Activated naive CD8-positive, alpha-beta T cell treated with anti-CD3 and anti-CD28 coated beads for 36 hours (primary cell): Measurements from ENCODE around the gene PDE4B. TPM values are rescaled to one million over a fixed set of nuclear protein-coding genes. Genes with fewer than 3 reads are reported as not detected.

ENCODE experiments used
- DNase-seq: peaks from one replicate; pipeline ENCODE4 v3.0.0; 2021
- H3K27ac Mint-ChIP-seq: one replicate; pipeline ENCODE4 v1.8.0; 2022; ENCODE audit warnings: mild to moderate bottlenecking, moderate library complexity, mixed read lengths
- H3K27me3 Mint-ChIP-seq: one replicate; pipeline ENCODE4 v1.8.0; 2022; ENCODE audit warnings: mild to moderate bottlenecking, mixed read lengths
- H3K36me3 Mint-ChIP-seq: one replicate; pipeline ENCODE4 v1.8.0; 2021; ENCODE audit warnings: mild to moderate bottlenecking, mixed read lengths
- H3K4me1 Mint-ChIP-seq: one replicate; pipeline ENCODE4 v1.8.0; 2021; ENCODE audit warnings: mixed read lengths
- H3K4me3 Mint-ChIP-seq: one replicate; pipeline ENCODE4 v1.8.0; 2022; ENCODE audit warnings: mild to moderate bottlenecking, moderate library complexity, mixed read lengths
- H3K9me3 Mint-ChIP-seq: one replicate; pipeline ENCODE4 v1.8.0; 2022; ENCODE audit warnings: mixed read lengths
- total RNA-seq, 2 experiments: library from RNA; stranded (reverse); gene quantifications; one replicate each; pipeline ENCODE4 v1.2.3, GENCODE V29; 2021

The PDE4B gene
- total RNA-seq, 2 experiments from 2014 or later = 22.3 to 24.6 TPM

DNA sequence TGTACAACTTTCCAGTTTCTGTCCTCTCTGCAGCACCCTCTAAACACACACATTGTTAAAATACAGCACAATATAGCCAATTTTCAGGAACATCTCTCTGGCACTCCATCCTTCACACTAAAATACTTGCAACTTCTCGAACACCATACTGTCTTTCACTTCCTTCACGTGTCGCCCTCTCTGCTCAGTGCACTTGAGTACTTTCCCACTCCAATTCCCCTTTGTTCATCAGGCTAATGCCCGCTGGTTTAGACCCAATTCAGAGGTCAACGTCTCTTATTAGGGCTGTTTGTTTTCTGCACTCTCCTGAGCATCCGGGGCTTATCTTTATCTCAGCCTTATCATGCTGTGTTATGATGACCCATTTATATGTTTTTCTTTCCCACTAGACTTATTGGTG lies 503.1 kb downstream of the PDE4B start:
- no peak for DNase-seq
- Mint-ChIP-seq H3K36me3 (no peaks in the 10 kb centered on the region), H3K9me3 (no peaks in the 10 kb centered on the region), H3K4me1 (peaks cover 35% of the 10 kb centered on the region), H3K4me3 (no peak overlapping the region), H3K27ac (no peak overlapping the region), H3K27me3 (no peaks in the 10 kb centered on the region)

DNA sequence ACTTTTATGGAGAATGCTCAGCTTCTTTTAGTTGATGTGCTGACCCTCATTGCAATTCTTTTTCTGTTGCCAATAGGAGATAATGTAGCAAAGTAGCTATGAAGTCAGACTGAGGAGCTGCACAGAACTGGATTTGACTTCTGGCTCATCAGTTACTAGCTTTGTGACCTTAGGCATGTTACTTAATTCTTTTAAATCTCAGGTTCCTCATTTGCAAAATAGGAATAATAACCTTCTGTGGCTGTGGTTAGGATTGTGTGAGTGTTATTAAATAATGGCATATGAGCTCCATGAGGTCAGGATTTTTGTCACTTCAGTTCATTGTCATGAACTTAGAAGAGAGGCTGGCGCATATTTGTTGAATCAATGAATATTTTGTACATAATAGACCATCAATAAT lies 503.7 kb downstream of the PDE4B start:
- no peaks in the 10 kb centered on the region for H3K27me3 Mint-ChIP-seq
- H3K4me3 Mint-ChIP-seq = no peak overlapping the region
- H3K4me1 Mint-ChIP-seq = peaks cover 35% of the 10 kb centered on the region
- no peak for DNase-seq
- H3K36me3 Mint-ChIP-seq = no peaks in the 10 kb centered on the region
- no peaks in the 10 kb centered on the region for H3K9me3 Mint-ChIP-seq
- H3K27ac Mint-ChIP-seq = no peak overlapping the region

DNA sequence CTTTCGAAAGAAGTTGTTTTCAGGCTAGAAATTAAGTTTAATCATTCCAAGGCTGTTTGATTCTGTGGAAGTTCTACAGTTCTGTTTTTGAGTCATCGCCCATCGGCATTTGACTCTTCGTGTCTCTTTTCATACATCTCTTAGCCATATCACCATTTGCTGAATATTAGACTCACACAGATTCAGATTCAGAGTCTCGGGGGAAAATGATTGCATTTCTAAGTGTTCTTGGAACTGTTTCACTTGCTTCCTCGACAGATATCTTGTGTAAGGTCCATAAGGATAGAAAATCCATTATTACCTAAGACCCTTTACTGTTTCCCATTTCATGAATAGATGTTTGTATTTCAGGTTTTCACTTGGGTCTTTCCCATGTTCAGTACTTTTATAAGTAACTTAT lies 504.3 kb downstream of the PDE4B start:
- Mint-ChIP-seq H3K27ac (no peak overlapping the region), H3K36me3 (no peaks in the 10 kb centered on the region)

DNA sequence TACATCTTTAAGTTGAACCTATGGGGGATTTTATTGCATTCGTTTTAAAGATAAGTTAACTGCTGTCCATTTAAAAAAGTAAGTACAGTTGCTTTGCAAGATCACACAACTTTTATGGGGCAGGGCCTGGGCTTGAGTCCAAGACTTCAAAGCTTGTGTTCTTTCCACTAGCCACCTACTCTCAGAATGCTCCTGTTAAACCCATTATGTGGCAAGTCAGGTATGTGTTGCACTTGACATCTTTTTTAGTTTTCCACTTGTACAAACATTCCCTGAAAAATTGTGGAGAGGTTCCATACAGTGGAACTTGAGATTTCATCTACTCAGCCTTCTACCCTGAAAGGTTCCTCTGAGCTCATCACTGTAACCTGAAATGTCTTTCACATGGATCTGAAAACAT lies 505.8 kb downstream of the PDE4B start:
- H3K4me1 Mint-ChIP-seq = peaks cover 46% of the 10 kb centered on the region
- H3K27me3 Mint-ChIP-seq = no peaks in the 10 kb centered on the region

More for the DNA sequence above, 504.3 kb downstream of the PDE4B start:
- H3K4me1 Mint-ChIP-seq = peaks cover 36% of the 10 kb centered on the region
- DNase-seq = no peak
- H3K27me3 Mint-ChIP-seq = no peaks in the 10 kb centered on the region
- H3K9me3 Mint-ChIP-seq = no peaks in the 10 kb centered on the region
- H3K4me3 Mint-ChIP-seq = no peak overlapping the region

DNA sequence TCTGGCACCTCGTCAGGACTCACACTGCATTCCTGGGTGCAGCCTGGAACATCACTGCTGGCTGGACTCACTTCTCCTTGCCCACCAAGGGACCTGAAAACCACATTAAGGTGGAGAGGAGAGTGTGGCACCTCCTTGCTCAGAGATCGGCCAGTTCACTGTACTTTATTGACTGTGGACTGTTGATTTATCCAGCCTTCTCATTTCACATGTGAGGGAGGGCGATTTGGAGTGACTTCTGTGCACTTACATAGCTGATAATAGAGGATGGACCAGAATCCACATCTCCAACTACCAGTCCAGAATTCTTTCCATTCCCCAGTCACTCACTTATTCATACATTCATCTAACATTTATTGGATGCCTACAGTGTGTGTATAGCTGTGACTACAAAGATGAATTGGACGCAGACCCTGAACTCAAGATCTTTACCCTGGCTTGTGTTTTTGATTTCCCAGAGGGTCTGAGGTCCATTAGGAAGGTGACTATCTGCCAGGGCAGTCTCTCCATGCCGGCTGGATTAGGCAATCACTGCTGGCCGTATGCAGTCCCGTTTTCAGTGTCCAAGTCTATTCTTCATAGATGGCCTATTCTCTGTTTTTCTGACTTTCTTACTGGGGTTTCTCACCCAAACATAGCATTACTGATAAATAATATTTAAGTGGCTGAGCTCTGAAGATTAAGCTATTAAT lies 507.7 kb downstream of the PDE4B start:
- H3K4me1 Mint-ChIP-seq = peaks cover 36% of the 10 kb centered on the region
- H3K27me3 Mint-ChIP-seq = no peaks in the 10 kb centered on the region
- DNase-seq = no peak
- no peaks in the 10 kb centered on the region for H3K36me3 Mint-ChIP-seq
- no peaks in the 10 kb centered on the region for H3K9me3 Mint-ChIP-seq
- H3K27ac Mint-ChIP-seq = peak overlapping the region; percentile 87
- H3K4me3 Mint-ChIP-seq = no peak overlapping the region

More for the DNA sequence above, 505.8 kb downstream of the PDE4B start:
- Mint-ChIP-seq H3K36me3 (no peaks in the 10 kb centered on the region), H3K4me3 (no peak overlapping the region), H3K27ac (no peak overlapping the region), H3K9me3 (no peaks in the 10 kb centered on the region)
- DNase-seq = no peak

DNA sequence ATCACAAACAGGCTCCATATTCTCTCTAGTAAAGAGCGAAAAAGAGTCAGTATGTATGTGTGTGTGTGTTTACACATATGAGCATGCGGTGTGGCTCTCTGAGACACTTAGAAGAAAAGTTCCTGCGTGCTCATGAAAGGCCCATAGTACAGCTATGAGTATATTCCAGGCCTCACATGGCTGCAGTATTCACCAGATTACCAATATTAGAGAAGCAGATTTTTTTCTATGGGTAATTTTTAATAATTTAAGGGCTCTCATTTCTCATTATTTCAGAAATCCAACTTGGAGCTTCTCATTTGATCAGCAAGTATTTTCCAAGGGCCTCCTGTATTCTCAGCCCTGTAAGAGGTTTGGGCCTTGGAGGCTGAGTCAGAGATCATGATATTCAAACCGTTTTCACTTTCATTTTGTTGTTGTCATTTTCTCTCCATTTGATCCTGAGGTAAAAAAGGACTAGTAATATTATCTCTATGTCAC lies 508.3 kb downstream of the PDE4B start:
- no peaks in the 10 kb centered on the region for H3K9me3 Mint-ChIP-seq
- no peaks in the 10 kb centered on the region for H3K36me3 Mint-ChIP-seq
- peaks cover 34% of the 10 kb centered on the region for H3K4me1 Mint-ChIP-seq
- no peaks in the 10 kb centered on the region for H3K27me3 Mint-ChIP-seq
- peak overlapping the region; percentile 68 for H3K4me3 Mint-ChIP-seq
- peak; percentile 18 for DNase-seq
- H3K27ac Mint-ChIP-seq = peak overlapping the region; percentile 87

DNA sequence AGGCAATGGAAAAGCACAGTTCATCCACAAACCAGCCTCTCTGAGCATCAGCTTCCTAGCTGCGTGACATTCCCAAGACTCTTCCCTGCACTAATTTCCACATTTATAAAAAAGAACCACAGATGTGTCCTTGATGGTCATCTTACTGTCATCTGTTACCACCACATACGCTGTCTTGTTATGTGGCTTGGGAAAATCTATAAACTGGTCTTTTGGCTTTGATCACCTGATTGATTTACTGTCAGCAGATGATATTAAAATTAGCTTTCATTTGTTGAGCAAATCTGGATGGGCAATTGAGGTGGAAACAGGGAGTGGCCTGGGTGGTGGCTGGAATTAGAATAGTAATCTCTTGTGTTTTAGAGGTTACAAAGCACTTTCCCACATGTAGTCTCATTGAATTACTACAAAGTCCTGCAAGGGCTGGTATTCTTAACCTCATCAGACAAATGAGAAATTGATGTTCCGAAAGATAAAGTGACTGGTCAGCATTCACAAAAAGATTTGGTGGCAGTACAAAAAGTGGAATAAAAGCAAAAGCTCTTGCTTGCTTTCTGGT lies 509.6 kb downstream of the PDE4B start:
- Mint-ChIP-seq H3K27me3 (no peaks in the 10 kb centered on the region), H3K4me1 (peaks cover 34% of the 10 kb centered on the region), H3K9me3 (no peaks in the 10 kb centered on the region), H3K36me3 (no peaks in the 10 kb centered on the region), H3K27ac (peak overlapping the region; percentile 20), H3K4me3 (no peak overlapping the region)
- no peak for DNase-seq

DNA sequence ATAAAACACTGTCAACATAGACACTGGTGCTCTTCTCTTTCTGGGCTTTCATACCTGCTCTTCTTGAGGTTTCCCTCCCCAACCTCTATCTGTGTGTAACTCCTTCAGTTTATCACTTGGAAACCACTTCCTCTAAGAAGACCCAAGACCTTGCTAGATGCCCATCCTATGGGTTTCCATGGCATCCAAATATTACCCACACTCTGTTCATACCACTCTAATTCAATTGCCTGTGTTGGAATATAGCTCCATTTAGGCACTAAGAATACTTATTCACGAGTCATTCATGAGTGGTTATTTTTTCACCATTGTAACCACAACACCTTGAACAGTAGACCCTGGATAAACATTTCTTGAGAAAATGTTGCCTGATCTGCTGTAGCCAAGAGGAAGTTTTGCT lies 510.1 kb downstream of the PDE4B start:
- peaks cover 34% of the 10 kb centered on the region for H3K4me1 Mint-ChIP-seq
- no peaks in the 10 kb centered on the region for H3K36me3 Mint-ChIP-seq
- H3K27me3 Mint-ChIP-seq = no peaks in the 10 kb centered on the region
- H3K27ac Mint-ChIP-seq = peak overlapping the region; percentile 20
- no peaks in the 10 kb centered on the region for H3K9me3 Mint-ChIP-seq
- no peak for DNase-seq
- H3K4me3 Mint-ChIP-seq = no peak overlapping the region

DNA sequence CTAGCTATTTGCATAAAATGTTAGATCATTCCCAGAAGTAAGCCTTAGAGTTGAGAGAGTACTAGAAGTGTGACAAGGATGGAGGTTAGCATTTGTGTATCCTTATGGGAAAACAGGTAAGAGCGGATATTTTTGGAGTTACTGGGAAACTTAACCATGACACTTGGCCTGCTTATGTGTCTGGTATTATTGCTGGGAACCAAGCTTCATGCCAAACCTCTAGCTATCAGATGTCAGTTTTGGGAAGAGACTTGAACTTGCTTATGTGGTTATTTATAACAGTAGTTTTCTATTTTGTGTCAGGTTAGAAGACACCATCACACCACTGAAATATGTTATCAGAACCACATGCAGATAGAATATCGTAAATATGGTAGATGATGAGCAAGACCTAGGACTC lies 511.0 kb downstream of the PDE4B start:
- no peak for DNase-seq
- H3K4me1 Mint-ChIP-seq = peaks cover 27% of the 10 kb centered on the region
- H3K36me3 Mint-ChIP-seq = no peaks in the 10 kb centered on the region
- no peak overlapping the region for H3K4me3 Mint-ChIP-seq
- H3K27ac Mint-ChIP-seq = no peak overlapping the region
- no peaks in the 10 kb centered on the region for H3K27me3 Mint-ChIP-seq
- H3K9me3 Mint-ChIP-seq = no peaks in the 10 kb centered on the region

DNA sequence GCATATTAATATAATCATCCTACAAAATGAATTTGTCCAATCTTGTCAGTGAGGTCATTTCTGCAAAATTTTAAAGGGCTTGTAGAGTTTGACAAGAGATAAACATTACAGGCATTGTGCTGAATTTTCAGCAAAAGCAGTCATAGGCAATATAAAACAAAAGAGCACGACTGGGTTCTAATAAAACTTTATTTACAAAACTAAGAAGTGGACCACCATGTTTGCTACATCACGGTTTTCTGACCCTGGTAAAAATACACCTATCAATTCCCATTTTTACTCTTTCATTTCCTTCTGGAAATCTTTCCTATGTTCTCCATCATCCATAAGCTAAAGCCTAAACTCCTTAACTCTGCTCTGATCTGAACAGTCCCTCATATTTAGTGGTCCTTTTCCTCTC lies 511.4 kb downstream of the PDE4B start:
- no peaks in the 10 kb centered on the region for H3K36me3 Mint-ChIP-seq
- H3K9me3 Mint-ChIP-seq = no peaks in the 10 kb centered on the region
- no peaks in the 10 kb centered on the region for H3K27me3 Mint-ChIP-seq
- H3K27ac Mint-ChIP-seq = no peak overlapping the region
- peaks cover 26% of the 10 kb centered on the region for H3K4me1 Mint-ChIP-seq
- DNase-seq = no peak
- no peak overlapping the region for H3K4me3 Mint-ChIP-seq

DNA sequence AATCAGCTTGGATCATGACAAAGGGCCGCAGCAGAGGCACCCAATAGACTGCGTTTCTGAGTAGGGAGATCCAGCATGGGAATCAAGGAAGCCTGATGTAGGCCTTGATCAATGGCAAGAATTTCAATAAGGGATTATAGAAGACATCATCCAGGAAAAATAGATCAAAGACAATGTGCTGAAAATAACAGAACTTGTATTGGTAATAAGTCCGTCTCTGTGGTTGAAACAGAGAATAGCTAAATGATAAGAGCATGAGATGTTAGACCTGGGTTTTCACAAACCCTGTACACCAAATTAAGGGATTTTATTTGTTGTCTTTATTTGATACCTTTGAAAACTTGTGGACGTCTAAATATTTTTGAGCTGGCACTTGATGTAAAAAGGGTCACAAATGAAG lies 513.2 kb downstream of the PDE4B start:
- H3K36me3 Mint-ChIP-seq = no peaks in the 10 kb centered on the region
- no peak overlapping the region for H3K27ac Mint-ChIP-seq
- H3K4me3 Mint-ChIP-seq = no peak overlapping the region
- H3K9me3 Mint-ChIP-seq = no peaks in the 10 kb centered on the region
- H3K4me1 Mint-ChIP-seq = peaks cover 20% of the 10 kb centered on the region
- no peaks in the 10 kb centered on the region for H3K27me3 Mint-ChIP-seq
- DNase-seq = no peak

DNA sequence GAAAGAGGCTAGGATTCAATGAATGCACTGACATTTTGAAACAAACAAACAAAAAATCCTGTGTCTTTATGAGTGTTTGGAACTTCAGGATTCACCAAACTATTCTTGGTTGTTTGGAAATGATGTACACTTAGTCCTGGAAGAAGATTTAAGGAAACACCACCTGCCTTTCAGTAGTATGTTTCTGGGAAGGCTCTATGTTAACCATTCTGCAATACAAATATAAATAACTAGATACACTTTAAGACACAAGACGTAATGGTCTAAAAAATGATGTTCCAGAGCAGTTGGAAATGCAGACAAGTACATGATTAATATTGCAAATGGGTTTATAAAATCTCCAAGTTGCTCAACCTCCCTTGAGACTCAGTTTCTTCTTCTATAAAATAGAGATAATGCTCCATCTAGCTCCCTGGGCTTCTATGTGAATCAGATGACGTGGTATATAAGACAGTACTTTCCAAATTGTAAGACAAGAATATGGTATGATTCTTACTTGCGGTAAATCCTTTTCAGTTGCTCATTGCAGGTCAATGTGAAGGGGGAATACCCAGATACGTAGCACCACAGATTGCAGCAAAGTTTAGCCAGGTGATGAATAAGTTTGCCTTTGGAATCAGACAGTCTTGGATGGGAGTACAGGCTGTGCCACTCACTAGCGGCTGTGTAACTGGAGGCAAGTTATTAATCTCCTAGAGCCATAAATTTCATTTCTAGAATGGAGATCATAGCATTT lies 516.5 kb downstream of the PDE4B start:
- DNase-seq = no peak
- no peaks in the 10 kb centered on the region for H3K9me3 Mint-ChIP-seq
- no peaks in the 10 kb centered on the region for H3K36me3 Mint-ChIP-seq
- no peak overlapping the region for H3K27ac Mint-ChIP-seq
- H3K4me3 Mint-ChIP-seq = no peak overlapping the region
- H3K4me1 Mint-ChIP-seq = no peaks in the 10 kb centered on the region
- no peaks in the 10 kb centered on the region for H3K27me3 Mint-ChIP-seq

DNA sequence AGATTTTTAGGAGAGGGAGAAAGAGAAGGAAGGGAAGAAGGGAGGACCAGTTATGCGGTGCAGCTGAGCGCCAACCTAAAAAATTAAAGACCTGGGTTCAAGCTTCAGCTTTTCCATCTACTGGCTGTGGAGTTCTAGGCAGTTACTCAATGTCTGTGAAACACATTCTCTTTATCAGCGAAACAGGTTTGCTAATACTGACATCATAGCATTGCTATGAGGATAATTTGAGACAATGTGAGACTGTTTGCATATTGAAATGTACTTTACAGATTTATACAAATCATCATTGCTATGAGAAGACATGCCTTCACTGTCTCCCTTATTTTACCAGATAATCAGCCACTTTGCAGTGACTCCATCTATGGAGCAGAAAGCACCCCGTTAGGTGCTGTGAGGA lies 518.4 kb downstream of the PDE4B start:
- no peaks in the 10 kb centered on the region for H3K36me3 Mint-ChIP-seq
- no peaks in the 10 kb centered on the region for H3K27me3 Mint-ChIP-seq
- no peaks in the 10 kb centered on the region for H3K4me1 Mint-ChIP-seq
- H3K4me3 Mint-ChIP-seq = no peak overlapping the region
- no peaks in the 10 kb centered on the region for H3K9me3 Mint-ChIP-seq
- DNase-seq = no peak
- H3K27ac Mint-ChIP-seq = no peak overlapping the region

DNA sequence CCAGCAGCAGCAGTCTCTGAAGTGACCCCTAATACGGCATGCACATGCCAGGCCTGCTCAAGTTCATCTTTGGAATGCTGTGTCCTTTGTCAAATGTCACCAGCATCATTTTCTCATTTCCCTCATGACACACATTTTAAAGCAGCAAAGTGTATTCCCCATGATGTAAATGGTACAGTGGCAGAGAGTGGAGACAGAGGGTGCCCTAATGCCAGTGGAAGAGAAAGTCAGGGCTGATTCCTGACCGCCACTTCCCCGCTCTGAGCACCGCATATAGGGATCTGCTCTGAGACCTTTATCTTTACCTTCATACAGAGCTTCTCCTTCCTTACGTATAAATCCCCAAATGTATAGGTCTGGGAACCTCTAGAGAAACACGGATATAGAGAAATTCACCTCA lies 518.9 kb downstream of the PDE4B start:
- H3K4me1 Mint-ChIP-seq = no peaks in the 10 kb centered on the region
- H3K27ac Mint-ChIP-seq = no peak overlapping the region
- H3K36me3 Mint-ChIP-seq = no peaks in the 10 kb centered on the region
- H3K27me3 Mint-ChIP-seq = no peaks in the 10 kb centered on the region
- no peaks in the 10 kb centered on the region for H3K9me3 Mint-ChIP-seq
- H3K4me3 Mint-ChIP-seq = no peak overlapping the region
- no peak for DNase-seq

DNA sequence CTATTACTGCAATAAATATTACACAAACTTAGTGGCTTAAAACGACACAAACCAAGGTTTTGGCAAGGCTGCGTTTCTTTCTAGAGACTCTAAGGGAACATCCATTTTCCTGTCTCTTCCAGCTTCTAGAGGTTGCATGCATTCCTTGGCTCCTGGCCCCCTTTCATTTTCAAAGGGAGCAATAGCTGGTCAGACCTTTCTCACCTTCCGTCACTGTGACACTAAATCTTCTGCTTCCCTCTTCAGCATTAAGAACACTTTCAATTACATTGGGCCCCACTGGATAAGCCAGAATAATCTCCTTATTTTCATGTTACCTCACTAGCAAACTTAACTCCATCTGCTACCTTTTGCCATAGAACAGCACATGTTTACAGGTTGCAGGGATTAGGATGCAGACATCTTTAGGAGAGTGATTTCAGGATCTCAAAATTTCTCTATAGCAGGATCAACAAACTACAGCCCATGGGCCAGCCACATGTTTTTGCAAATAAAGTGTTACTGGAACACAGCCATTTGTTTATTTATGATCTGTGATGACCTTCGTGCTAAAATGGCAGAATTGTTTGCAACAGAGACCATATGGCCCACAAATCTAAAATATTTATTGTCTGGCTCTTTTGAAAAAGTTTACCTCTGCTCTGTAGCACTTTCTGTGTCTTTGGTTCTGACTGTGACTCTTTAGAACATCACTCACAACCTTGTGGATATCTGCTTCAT lies 519.7 kb downstream of the PDE4B start:
- H3K36me3 Mint-ChIP-seq = no peaks in the 10 kb centered on the region
- no peak for DNase-seq
- H3K4me3 Mint-ChIP-seq = no peak overlapping the region
- peaks cover 3% of the 10 kb centered on the region for H3K4me1 Mint-ChIP-seq
- H3K9me3 Mint-ChIP-seq = no peaks in the 10 kb centered on the region
- no peaks in the 10 kb centered on the region for H3K27me3 Mint-ChIP-seq
- no peak overlapping the region for H3K27ac Mint-ChIP-seq
